Measurements from ENCODE around the gene CLEC4G. TPM values are rescaled to one million over a fixed set of nuclear protein-coding genes. Genes with fewer than 3 reads are reported as not detected.

The CLEC4G gene
- total and polyA plus RNA-seq, 2 experiments from 2014 or later, result not detected

- Histone ChIP-seq H4K20me1 (ENCODE audit: insufficient read depth, poor library complexity, severe bottlenecking) (no peaks in the 10 kb centered on the region), H3K4me2 (no peak within 1 kb of the TSS), H3K4me3 (no peak within 1 kb of the TSS), H2AFZ (no peak within 1 kb of the TSS), H3K9me3 (ENCODE audit: low read depth) (no peaks in the 10 kb centered on the region), H3K27ac (no peak within 1 kb of the TSS), H3K27me3 (peaks cover 6% of the 10 kb centered on the region), H3K36me3 (replicated peaks; ENCODE audit: insufficient read depth, low read depth) (no peaks in the 10 kb centered on the region), H3K79me2 (no peaks in the 10 kb centered on the region), H3K9me2 (replicated peaks; ENCODE audit: insufficient read depth) (no peaks in the 10 kb centered on the region), H3K4me1 (ENCODE audit: insufficient read depth) (no peaks in the 10 kb centered on the region)
- DNase-seq (ENCODE audit: low spot score), result no peak
- TF ChIP-seq EZH2phosphoT487 (IDR thresholded peaks at IDR 0.05; ENCODE audit: low read depth, severe bottlenecking, unreplicated experiment) (no peak), EZH2 (IDR thresholded peaks at IDR 0.05; ENCODE audit: borderline replicate concordance) (no peak)
- TF ChIP-seq, protein P1, sequence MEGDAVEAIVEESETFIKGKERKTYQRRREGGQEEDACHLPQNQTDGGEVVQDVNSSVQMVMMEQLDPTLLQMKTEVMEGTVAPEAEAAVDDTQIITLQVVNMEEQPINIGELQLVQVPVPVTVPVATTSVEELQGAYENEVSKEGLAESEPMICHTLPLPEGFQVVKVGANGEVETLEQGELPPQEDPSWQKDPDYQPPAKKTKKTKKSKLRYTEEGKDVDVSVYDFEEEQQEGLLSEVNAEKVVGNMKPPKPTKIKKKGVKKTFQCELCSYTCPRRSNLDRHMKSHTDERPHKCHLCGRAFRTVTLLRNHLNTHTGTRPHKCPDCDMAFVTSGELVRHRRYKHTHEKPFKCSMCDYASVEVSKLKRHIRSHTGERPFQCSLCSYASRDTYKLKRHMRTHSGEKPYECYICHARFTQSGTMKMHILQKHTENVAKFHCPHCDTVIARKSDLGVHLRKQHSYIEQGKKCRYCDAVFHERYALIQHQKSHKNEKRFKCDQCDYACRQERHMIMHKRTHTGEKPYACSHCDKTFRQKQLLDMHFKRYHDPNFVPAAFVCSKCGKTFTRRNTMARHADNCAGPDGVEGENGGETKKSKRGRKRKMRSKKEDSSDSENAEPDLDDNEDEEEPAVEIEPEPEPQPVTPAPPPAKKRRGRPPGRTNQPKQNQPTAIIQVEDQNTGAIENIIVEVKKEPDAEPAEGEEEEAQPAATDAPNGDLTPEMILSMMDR (IDR thresholded peaks at IDR 0.05; ENCODE audit: poor library complexity), result no peak
- WGBS (ENCODE audit: low lambda C conversion rate, missing lambda C conversion rate), result 68% methylated on average over 18 of the region's 20 CpGs
Measured at GRCh38 chr19:7701654-7702457, 30.1 kb downstream of the CLEC4G start, which contains the start of gene FCER2. Gene FCER2, minus strand, starts transcription at chr19:7702131. Its CDS starts 2,371 bp downstream, at chr19:7699760.

- Histone ChIP-seq H3K4me3 (no peak overlapping the region), H3K27ac (no peak overlapping the region), H3K27me3 (peaks cover 6% of the 10 kb centered on the region), H3K9me2 (replicated peaks; ENCODE audit: insufficient read depth) (no peaks in the 10 kb centered on the region), H3K9me3 (ENCODE audit: low read depth) (no peaks in the 10 kb centered on the region), H4K20me1 (ENCODE audit: insufficient read depth, poor library complexity, severe bottlenecking) (no peaks in the 10 kb centered on the region), H3K4me2 (no peak overlapping the region), H3K79me2 (no peaks in the 10 kb centered on the region), H3K4me1 (ENCODE audit: insufficient read depth) (no peaks in the 10 kb centered on the region), H2AFZ (no peak overlapping the region), H3K36me3 (replicated peaks; ENCODE audit: insufficient read depth, low read depth) (no peaks in the 10 kb centered on the region)
- TF ChIP-seq EZH2phosphoT487 (IDR thresholded peaks at IDR 0.05; ENCODE audit: low read depth, severe bottlenecking, unreplicated experiment), result no peak
- TF ChIP-seq, protein P1 (IDR thresholded peaks at IDR 0.05; ENCODE audit: poor library complexity), result no peak
- no peak for TF ChIP-seq EZH2 (IDR thresholded peaks at IDR 0.05; ENCODE audit: borderline replicate concordance)
- WGBS (ENCODE audit: low lambda C conversion rate, missing lambda C conversion rate), result 94% methylated on average over 12 of the region's 12 CpGs
- no peak for DNase-seq (ENCODE audit: low spot score)
Measured at GRCh38 chr19:7701049-7701653, 30.8 kb downstream of the CLEC4G start.

GRCh38 chr19:7699417-7700401, 32.2 kb downstream of the CLEC4G start:
- Histone ChIP-seq H3K36me3 (replicated peaks; ENCODE audit: insufficient read depth, low read depth) (no peaks in the 10 kb centered on the region), H4K20me1 (ENCODE audit: insufficient read depth, poor library complexity, severe bottlenecking) (no peaks in the 10 kb centered on the region), H3K27ac (no peak overlapping the region), H3K9me2 (replicated peaks; ENCODE audit: insufficient read depth) (no peaks in the 10 kb centered on the region), H3K79me2 (no peaks in the 10 kb centered on the region), H2AFZ (no peak overlapping the region), H3K4me1 (ENCODE audit: insufficient read depth) (no peaks in the 10 kb centered on the region), H3K9me3 (ENCODE audit: low read depth) (no peaks in the 10 kb centered on the region), H3K4me3 (no peak overlapping the region), H3K4me2 (no peak overlapping the region), H3K27me3 (peaks cover 6% of the 10 kb centered on the region)
- no peak for DNase-seq (ENCODE audit: low spot score)
- 73% methylated on average over 15 of the region's 15 CpGs for WGBS (ENCODE audit: low lambda C conversion rate, missing lambda C conversion rate)
- TF ChIP-seq EZH2 (IDR thresholded peaks at IDR 0.05; ENCODE audit: borderline replicate concordance) (no peak), EZH2phosphoT487 (IDR thresholded peaks at IDR 0.05; ENCODE audit: low read depth, severe bottlenecking, unreplicated experiment) (no peak)
- TF ChIP-seq, protein P1 (IDR thresholded peaks at IDR 0.05; ENCODE audit: poor library complexity), result no peak

Data from hepatocyte (in vitro differentiated cells).